H1 (cell line): ENCODE measurements around the gene ULBP1. TPM values are rescaled to one million over a fixed set of nuclear protein-coding genes. Genes with fewer than 3 reads are reported as not detected.

Experiments
- CTCF ChIA-PET: fragments of 300-600 bp; sonication (Branson Sonifier 250); formaldehyde crosslinking; loops from one replicate; lab custom pipeline; 2021; ENCODE audit not compliant: partially characterized antibody; lab: Charles Lee
- POLR2A ChIA-PET: fragments of 300-600 bp; sonication (Branson Sonifier 250); formaldehyde crosslinking; loops from one replicate; lab custom pipeline; 2021; ENCODE audit warnings: inconsistent platforms; ENCODE audit not compliant: partially characterized antibody; lab: Charles Lee
- DNase-seq, 2 experiments: peaks; one replicate each; pipeline versions ENCODE4 v3.0.0 to v3.0.0-alpha.2; 2010 to 2022; ENCODE audit warnings: low spot score in 2 of 2, low read depth in 1 of 2, mixed read lengths in 1 of 2
- FAIRE-seq: peaks from 2 replicates; lab custom pipeline; 2011; peaks lifted over from hg19 to GRCh38; lab: Jason Lieb, UNC
- H2AFZ ChIP-seq: 2 replicates; pipeline ENCODE4 v1.8.1; 2012; ENCODE audit warnings: low read length, inconsistent platforms
- H2AK5ac ChIP-seq: 2 replicates; pipeline ENCODE4 v1.6.1; 2013; ENCODE audit warnings: low read depth, low read length
- H2BK120ac ChIP-seq: replicated peaks from 2 replicates; pipeline ENCODE3; 2013; ENCODE audit warnings: low read depth, low read length, inconsistent platforms
- H2BK12ac ChIP-seq: 2 replicates; pipeline ENCODE4 v1.6.1; 2013; ENCODE audit warnings: low read depth, low read length
- H2BK15ac ChIP-seq: 2 replicates; pipeline ENCODE4 v1.6.1; 2013; ENCODE audit warnings: low read length
- H2BK20ac ChIP-seq: 2 replicates; pipeline ENCODE4 v1.6.1; 2013; ENCODE audit warnings: low read length
- H2BK5ac ChIP-seq: 2 replicates; pipeline ENCODE4 v1.6.1; 2013; ENCODE audit warnings: low read depth, low read length
- H3K14ac ChIP-seq: 2 replicates; pipeline ENCODE4 v1.6.1; 2013; ENCODE audit warnings: inconsistent platforms; ENCODE audit not compliant: insufficient read length
- H3K18ac ChIP-seq: 2 replicates; pipeline ENCODE4 v1.6.1; 2013; ENCODE audit warnings: low read length; ENCODE audit errors: extremely low read depth
- H3K23ac ChIP-seq: 2 replicates; pipeline ENCODE4 v1.6.1; 2013; ENCODE audit warnings: inconsistent platforms; ENCODE audit not compliant: insufficient read length
- H3K23me2 ChIP-seq: 2 replicates; pipeline ENCODE4 v1.6.1; 2013; ENCODE audit warnings: low read depth, low read length
- H3K27ac ChIP-seq: 2 replicates; pipeline ENCODE4 v1.6.1; 2011; ENCODE audit warnings: low read depth, low read length, inconsistent platforms
- H3K27me3 ChIP-seq, 4 experiments: replicated peaks in 1 of 4; 1 replicate in 1 of 4; 2 replicates in 3 of 4; pipeline versions ENCODE4 v1.6.1 to v1.8.1; 2011 to 2013; ENCODE audit warnings: low read length in 3 of 4, mild to moderate bottlenecking in 3 of 4, inconsistent platforms in 2 of 4, mixed read lengths in 2 of 4, moderate library complexity in 1 of 4; ENCODE audit not compliant: control insufficient read depth in 3 of 4, insufficient read depth in 3 of 4; ENCODE audit errors: extremely low read depth in 1 of 4
- H3K36me3 ChIP-seq, 4 experiments: 2 replicates each; pipeline versions ENCODE4 v1.6.1 to v1.8.1; 2011 to 2013; ENCODE audit warnings: mild to moderate bottlenecking in 4 of 4, low read length in 3 of 4, moderate library complexity in 2 of 4, control low read depth in 1 of 4, inconsistent platforms in 1 of 4; ENCODE audit not compliant: insufficient read depth in 4 of 4, control insufficient read depth in 2 of 4
- H3K4ac ChIP-seq: replicated peaks from 2 replicates; pipeline ENCODE3; 2013; ENCODE audit warnings: low read length, low read depth, mixed read lengths, inconsistent platforms; ENCODE audit not compliant: insufficient read length
- H3K4me1 ChIP-seq, 4 experiments: replicated peaks in 1 of 4; 1 replicate in 1 of 4; 2 replicates in 3 of 4; pipeline versions ENCODE4 v1.6.1 to v1.8.1; 2011 to 2013; ENCODE audit warnings: low read length in 3 of 4, inconsistent platforms in 2 of 4, mixed read lengths in 1 of 4; ENCODE audit not compliant: insufficient read depth in 4 of 4, control insufficient read depth in 3 of 4
- H3K4me2 ChIP-seq, 2 experiments: 2 replicates each; pipeline versions ENCODE4 v1.6.1 to v1.8.1; 2011 to 2013; ENCODE audit warnings: low read depth in 2 of 2, low read length in 2 of 2, control low read depth in 1 of 2, inconsistent platforms in 1 of 2, mild to moderate bottlenecking in 1 of 2; ENCODE audit not compliant: insufficient read depth in 1 of 2
- H3K4me3 ChIP-seq, 4 experiments: fragments of 200-600, 300-600 bp in 1 of 4; sonication (generic), shearing (Covaris generic), sonication (Bioruptor Twin) in 1 of 4; 2 replicates each; pipeline versions ENCODE4 v1.5.1 to v1.8.1; 2011 to 2016; ENCODE audit warnings: low read length in 4 of 4, low read depth in 3 of 4, control low read depth in 2 of 4, inconsistent platforms in 2 of 4, mild to moderate bottlenecking in 2 of 4, mixed read lengths in 1 of 4, moderate library complexity in 1 of 4; ENCODE audit not compliant: insufficient read depth in 2 of 4; ENCODE audit errors: extremely low read depth in 1 of 4
- H3K56ac ChIP-seq: replicated peaks from 2 replicates; pipeline ENCODE3; 2013; ENCODE audit warnings: low read depth, mild to moderate bottlenecking, mixed read lengths, low read length, inconsistent platforms; ENCODE audit not compliant: insufficient read length
- H3K79me1 ChIP-seq: 2 replicates; pipeline ENCODE4 v1.6.1; 2013; ENCODE audit warnings: low read depth, low read length, control low read depth
- H3K79me2 ChIP-seq, 2 experiments: 2 replicates each; pipeline versions ENCODE4 v1.6.1 to v1.8.1; 2012 to 2013; ENCODE audit warnings: low read length in 2 of 2, mild to moderate bottlenecking in 2 of 2, inconsistent platforms in 1 of 2; ENCODE audit not compliant: insufficient read depth in 2 of 2, control insufficient read depth in 1 of 2
- H3K9ac ChIP-seq, 4 experiments: replicated peaks in 1 of 4; 1 replicate in 1 of 4; 2 replicates in 3 of 4; pipeline versions ENCODE4 v1.6.1 to v1.8.1; 2011 to 2013; ENCODE audit warnings: low read depth in 3 of 4, low read length in 3 of 4, control low read depth in 2 of 4, mild to moderate bottlenecking in 2 of 4, moderate library complexity in 2 of 4, inconsistent platforms in 1 of 4; ENCODE audit errors: extremely low read depth in 1 of 4
- H3K9me3 ChIP-seq, 2 experiments: 2 replicates each; pipeline versions ENCODE4 v1.6.1 to v1.8.1; 2012 to 2013; ENCODE audit warnings: mild to moderate bottlenecking in 2 of 2, moderate library complexity in 2 of 2, control low read depth in 1 of 2, inconsistent platforms in 1 of 2, low read depth in 1 of 2, low read length in 1 of 2, mixed read lengths in 1 of 2; ENCODE audit not compliant: insufficient read depth in 2 of 2
- H4K20me1 ChIP-seq, 2 experiments: replicated peaks in 1 of 2; 2 replicates each; pipeline versions ENCODE3 to v1.8.1; 2011 to 2013; ENCODE audit warnings: inconsistent platforms in 2 of 2, low read length in 2 of 2, mild to moderate bottlenecking in 1 of 2; ENCODE audit not compliant: insufficient read depth in 2 of 2, control insufficient read depth in 1 of 2
- H4K5ac ChIP-seq: 2 replicates; pipeline ENCODE4 v1.6.1; 2013; ENCODE audit warnings: low read length, low read depth, mixed read lengths, inconsistent platforms; ENCODE audit not compliant: insufficient read length
- H4K8ac ChIP-seq: 2 replicates; pipeline ENCODE4 v1.8.0; 2013; ENCODE audit warnings: mild to moderate bottlenecking, moderate library complexity, low read length, inconsistent platforms; ENCODE audit not compliant: insufficient read depth; ENCODE audit errors: extremely low read depth
- H4K91ac ChIP-seq: replicated peaks from 2 replicates; pipeline ENCODE3; 2013; ENCODE audit warnings: low read length, mixed read lengths, inconsistent platforms; ENCODE audit not compliant: insufficient read length
- ASH2L ChIP-seq: fragments of 200-600, 300-600 bp; sonication (generic); IDR thresholded peaks from one replicate; pipeline ENCODE4 v1.7.1; 2017; ENCODE audit warnings: low read length
- CBX5 ChIP-seq: fragments of 300-800, 300-1000 bp; sonication (generic); IDR thresholded peaks from 2 replicates; pipeline ENCODE4 v1.7.1; 2016; ENCODE audit warnings: antibody characterized with exemption, low read length, low read depth
- CREB1 ChIP-seq: IDR thresholded peaks from 2 replicates; pipeline ENCODE4 v1.6.1; 2012; ENCODE audit warnings: inconsistent platforms
- EP300 ChIP-seq, 2 experiments: IDR thresholded peaks; 1 replicate in 1 of 2; 2 replicates in 1 of 2; pipeline ENCODE4 v1.6.1; 2011 to 2012; ENCODE audit warnings: low read depth in 2 of 2, low read length in 2 of 2, mild to moderate bottlenecking in 2 of 2, borderline replicate concordance in 1 of 2, inconsistent platforms in 1 of 2, moderate library complexity in 1 of 2
- JUN ChIP-seq: IDR thresholded peaks from 2 replicates; pipeline ENCODE4 v1.6.1; 2011; ENCODE audit warnings: low read depth, mild to moderate bottlenecking, improper control_type of control experiment, low read length
- PHF8 ChIP-seq: fragments of 200-600 bp; sonication (generic); conservative IDR thresholded peaks from 2 replicates; pipeline ENCODE4 v1.7.1; 2012; ENCODE audit warnings: low read depth, mild to moderate bottlenecking, inconsistent platforms, low read length, moderate library complexity
- RNF2 ChIP-seq: fragments of 200-900, 300-1000 bp; sonication (generic); IDR thresholded peaks from 2 replicates; pipeline ENCODE4 v1.7.1; 2016; ENCODE audit warnings: borderline replicate concordance, low read depth, mild to moderate bottlenecking, antibody characterized with exemption, low read length; ENCODE audit not compliant: poor library complexity, severe bottlenecking; ENCODE audit errors: missing control alignments
- SIX5 ChIP-seq: IDR thresholded peaks from 2 replicates; pipeline ENCODE4 v1.6.1; 2011; ENCODE audit warnings: mild to moderate bottlenecking, low read depth, low read length
- SP1 ChIP-seq: IDR thresholded peaks from 2 replicates; pipeline ENCODE4 v1.6.1; 2011; ENCODE audit warnings: low read depth, low read length
- SUZ12 ChIP-seq: fragments of 200-600 bp; sonication (generic); IDR thresholded peaks from 2 replicates; pipeline ENCODE4 v1.6.1; 2012; ENCODE audit warnings: mild to moderate bottlenecking, inconsistent platforms, low read length, moderate library complexity, mixed read lengths
- TCF12 ChIP-seq: IDR thresholded peaks from 2 replicates; pipeline ENCODE4 v1.6.1; 2011; ENCODE audit warnings: low read depth, mild to moderate bottlenecking, low read length
- WGBS, 2 experiments: shearing (Covaris generic) in 1 of 2; methylation state at CpG; one replicate each; pipeline versions ENCODE4 v1.1.6 to v1.1.7; 2013 to 2015; ENCODE audit warnings: low lambda C conversion rate in 2 of 2, mixed read lengths in 2 of 2, inconsistent platforms in 1 of 2, low coverage in 1 of 2, missing lambda C conversion rate in 1 of 2; ENCODE audit not compliant: insufficient replicate concordance in 2 of 2, insufficient coverage in 1 of 2, insufficient read length in 1 of 2; ENCODE audit errors: extremely low coverage in 1 of 2, missing lambda C conversion rate in 1 of 2; 5-methylcytosine and 5-hydroxymethylcytosine counted together
- polyA plus RNA-seq, 7 experiments: library from polyadenylated mRNA; depleted of rRNA in 3 of 7; stranded (reverse) in 5 of 7; unstranded in 2 of 7; fragments of >200 nt in 5 of 7; fragments of 200-250 nt in 2 of 7; gene quantifications; 1 replicate in 5 of 7; 2 replicates in 1 of 7; 4 replicates in 1 of 7; pipeline versions ENCODE4 v1.2.1 to v1.2.3, GENCODE V29; 2011 to 2013; ENCODE audit warnings: missing spikeins in 2 of 7, mixed read lengths in 2 of 7
- total RNA-seq: library from RNA; stranded (reverse); fragmentation: NEBNext Ultra II Directional; extraction: Animal tissue kit (Norgen Biotek cat#: 25700); gene quantifications from 2 replicates; pipeline ENCODE4 v1.2.1, GENCODE V29; 2021

The ULBP1 gene
- total and polyA plus RNA-seq, 2 of the 8 experiments (the other 6 are each of a cell fraction or from before 2014, with no cell fraction given) = 0.32 to 0.60 TPM

DNA sequence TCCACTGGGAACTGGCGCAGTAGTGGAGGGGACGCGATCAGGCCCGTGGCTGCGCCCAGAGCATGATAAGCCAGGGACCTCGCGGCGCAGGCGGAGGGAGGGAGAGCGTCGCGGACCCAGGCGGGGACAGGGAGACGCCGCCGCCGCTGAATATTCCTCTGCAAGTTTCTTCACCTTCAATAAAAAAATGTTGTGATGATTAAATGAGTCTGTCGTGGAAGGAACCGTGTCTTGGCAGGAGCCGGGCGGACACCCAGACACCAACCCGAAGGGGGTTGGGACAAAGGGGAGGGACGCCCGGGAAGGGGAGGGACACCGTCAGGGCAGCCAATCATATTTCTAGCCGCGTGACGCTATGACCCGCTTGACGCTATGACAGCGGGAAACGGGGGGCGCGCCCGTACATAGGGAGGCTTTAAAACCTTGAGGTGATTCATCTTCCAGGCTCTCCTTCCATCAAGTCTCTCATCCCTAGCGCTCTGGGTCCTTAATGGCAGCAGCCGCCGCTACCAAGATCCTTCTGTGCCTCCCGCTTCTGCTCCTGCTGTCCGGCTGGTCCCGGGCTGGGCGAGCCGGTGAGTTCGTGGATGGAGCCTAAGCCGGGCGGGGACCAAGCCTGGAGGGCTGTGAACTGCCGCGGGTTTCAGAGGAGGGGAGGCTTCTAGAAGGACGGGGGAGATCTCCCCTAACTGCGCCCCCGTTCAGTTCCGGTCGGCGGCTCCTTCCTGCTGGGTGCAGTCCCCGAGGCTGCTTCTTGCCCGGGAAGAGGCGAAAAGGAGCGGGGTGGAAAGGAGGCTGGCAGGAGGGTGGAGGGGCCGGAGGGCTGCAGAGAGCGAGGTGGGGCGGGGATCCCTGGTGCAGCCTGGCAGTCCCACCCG, 21.9 kb upstream of the ULBP1 start, which contains the start of gene ULBP2:
Gene ULBP2 (plus strand): TSS at position 432 of the 878 bp plus-strand sequence. CDS start 59 bp downstream, at position 491.
- no peak within 1 kb of the TSS for H2BK120ac ChIP-seq
- H3K27me3 ChIP-seq = peaks cover 56 to 80% (median 69%) of the 10 kb centered on the region in 4 experiments
- no peak within 1 kb of the TSS for H2BK5ac ChIP-seq
- H3K79me2 ChIP-seq = no peaks in the 10 kb centered on the region
- no peak within 1 kb of the TSS; the same call in 1 of the 2 replicates for H2AK5ac ChIP-seq
- no peak within 1 kb of the TSS for H4K91ac ChIP-seq
- peaks cover 6 to 9% of the 10 kb centered on the region in 2 experiments for H4K20me1 ChIP-seq
- H3K36me3 ChIP-seq = peaks cover 0 to 4% (median 0%) of the 10 kb centered on the region in 4 experiments; a peak in 1 of 8 replicates
- no peak within 1 kb of the TSS for H2AFZ ChIP-seq
- H3K56ac ChIP-seq = no peak within 1 kb of the TSS
- no peaks in the 10 kb centered on the region for H3K79me1 ChIP-seq
- POLR2A ChIA-PET = interaction anchor here (0.9 to 1.5 kb wide), 2 partner anchors 36 to 48 kb away, joined by 3 to 4 read pairs; no protein-coding TSS in a partner anchor
- H3K23me2 ChIP-seq = peaks cover 13% of the 10 kb centered on the region; the same call in 1 of the 2 replicates
- H3K4me2 ChIP-seq = peak within 1 kb of the TSS; percentile 70 to 93
- no peak within 1 kb of the TSS for H2BK20ac ChIP-seq
- H3K23ac ChIP-seq = no peak within 1 kb of the TSS
- WGBS, 2 experiments = 1% methylated on average over 54 of the region's 62 CpGs; no CpG with 5 or more reads in 1 of the 2 experiments
- H3K4me1 ChIP-seq = peaks cover 0 to 6% (median 3%) of the 10 kb centered on the region in 4 experiments; a peak in 5 of 7 replicates
- H3K4me3 ChIP-seq = peak within 1 kb of the TSS; percentile 40 to 69 (median 48)
- FAIRE-seq = no peak
- H3K14ac ChIP-seq = no peak within 1 kb of the TSS
- DNase-seq = peak in 1 of 2 experiments; percentile 79
- no peak within 1 kb of the TSS for H3K4ac ChIP-seq
- CTCF ChIA-PET = interaction anchor here (0.6 to 1.9 kb wide), 5 partner anchors 13 to 577 kb away, joined by 3 to 10 read pairs (median 5); no protein-coding TSS in a partner anchor
- H3K9ac ChIP-seq = no peak within 1 kb of the TSS
- no peak within 1 kb of the TSS for H2BK15ac ChIP-seq
- no peak within 1 kb of the TSS for H4K8ac ChIP-seq
- H4K5ac ChIP-seq = no peak within 1 kb of the TSS
- H3K27ac ChIP-seq = no peak within 1 kb of the TSS
- no peaks in the 10 kb centered on the region for H3K9me3 ChIP-seq
- H2BK12ac ChIP-seq = no peak within 1 kb of the TSS
- no peak within 1 kb of the TSS; the same call in 1 of the 2 replicates for H3K18ac ChIP-seq
- peak; percentile 45 for TF ChIP-seq RNF2
- peak; percentile 77 for TF ChIP-seq SUZ12
- TF ChIP-seq SIX5 = no peak
- no peak for TF ChIP-seq JUN
- no peak for TF ChIP-seq TCF12
- peak; percentile 65 for TF ChIP-seq CREB1
- TF ChIP-seq EP300 (IDR thresholded peaks at IDR 0.05; ENCODE audit: borderline replicate concordance in 1 of 2, low read depth in 2 of 2, low read length in 2 of 2) = no peak
- no peak for TF ChIP-seq PHF8
- no peak for TF ChIP-seq CBX5
- peak; percentile 18 for TF ChIP-seq ASH2L
- peak; percentile 24; the same call in 1 of the 2 replicates for TF ChIP-seq SP1
